ENCODE results near the gene DPM2. TPM values are rescaled to one million over a fixed set of nuclear protein-coding genes. Genes with fewer than 3 reads are reported as not detected.

The DPM2 gene
- total RNA-seq, 1 experiment from 2014 or later: 56.1 TPM

DNA sequence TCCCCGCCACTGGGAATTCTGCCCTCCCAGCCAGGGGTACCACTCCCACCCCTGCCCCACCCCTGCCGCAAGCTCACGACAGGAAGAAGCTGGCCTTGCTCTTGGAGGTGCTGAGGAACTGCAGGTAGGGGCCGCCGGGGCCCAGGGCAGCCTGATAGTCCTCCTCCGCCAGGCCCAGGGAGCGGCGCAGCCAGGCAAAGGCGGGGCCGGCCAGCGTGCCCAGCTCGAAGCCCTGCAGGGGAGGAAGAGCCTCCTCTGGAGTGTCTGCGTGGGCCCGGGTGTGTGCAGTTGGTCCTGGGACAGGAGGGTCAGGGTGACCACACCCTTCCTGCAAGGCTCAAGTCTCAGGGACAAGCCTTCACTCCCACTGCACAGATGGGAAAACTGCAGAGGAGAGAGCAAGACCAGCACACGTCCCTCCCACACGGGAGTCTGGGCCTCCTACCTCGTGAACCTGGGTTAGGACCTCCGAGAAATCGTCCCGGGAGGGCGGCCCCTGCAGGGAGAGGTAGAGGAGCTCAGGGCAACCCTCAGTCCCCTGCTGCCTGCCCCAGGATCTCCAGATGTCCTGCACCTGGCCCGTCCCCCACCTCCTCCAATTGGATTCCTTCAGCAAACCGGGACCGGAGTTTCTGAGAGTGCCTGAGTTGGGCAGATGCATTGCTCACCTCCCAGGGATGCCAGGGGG, 9.5 kb downstream of the DPM2 start (continued):
- TF ChIP-seq, protein P1, sequence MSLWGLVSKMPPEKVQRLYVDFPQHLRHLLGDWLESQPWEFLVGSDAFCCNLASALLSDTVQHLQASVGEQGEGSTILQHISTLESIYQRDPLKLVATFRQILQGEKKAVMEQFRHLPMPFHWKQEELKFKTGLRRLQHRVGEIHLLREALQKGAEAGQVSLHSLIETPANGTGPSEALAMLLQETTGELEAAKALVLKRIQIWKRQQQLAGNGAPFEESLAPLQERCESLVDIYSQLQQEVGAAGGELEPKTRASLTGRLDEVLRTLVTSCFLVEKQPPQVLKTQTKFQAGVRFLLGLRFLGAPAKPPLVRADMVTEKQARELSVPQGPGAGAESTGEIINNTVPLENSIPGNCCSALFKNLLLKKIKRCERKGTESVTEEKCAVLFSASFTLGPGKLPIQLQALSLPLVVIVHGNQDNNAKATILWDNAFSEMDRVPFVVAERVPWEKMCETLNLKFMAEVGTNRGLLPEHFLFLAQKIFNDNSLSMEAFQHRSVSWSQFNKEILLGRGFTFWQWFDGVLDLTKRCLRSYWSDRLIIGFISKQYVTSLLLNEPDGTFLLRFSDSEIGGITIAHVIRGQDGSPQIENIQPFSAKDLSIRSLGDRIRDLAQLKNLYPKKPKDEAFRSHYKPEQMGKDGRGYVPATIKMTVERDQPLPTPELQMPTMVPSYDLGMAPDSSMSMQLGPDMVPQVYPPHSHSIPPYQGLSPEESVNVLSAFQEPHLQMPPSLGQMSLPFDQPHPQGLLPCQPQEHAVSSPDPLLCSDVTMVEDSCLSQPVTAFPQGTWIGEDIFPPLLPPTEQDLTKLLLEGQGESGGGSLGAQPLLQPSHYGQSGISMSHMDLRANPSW (CRISPR knock-in tag; conservative IDR thresholded peaks at IDR 0.05; ENCODE audit: low read depth): no peak
- TF ChIP-seq ESRRA (CRISPR knock-in tag; IDR thresholded peaks at IDR 0.05; ENCODE audit: borderline replicate concordance) (no peak), JAZF1 (CRISPR knock-in tag; IDR thresholded peaks at IDR 0.05) (no peak), PRRX2 (CRISPR knock-in tag; IDR thresholded peaks at IDR 0.05) (no peak), GTF2I (CRISPR knock-in tag; conservative IDR thresholded peaks at IDR 0.05) (no peak)
- TF ChIP-seq, protein P2, sequence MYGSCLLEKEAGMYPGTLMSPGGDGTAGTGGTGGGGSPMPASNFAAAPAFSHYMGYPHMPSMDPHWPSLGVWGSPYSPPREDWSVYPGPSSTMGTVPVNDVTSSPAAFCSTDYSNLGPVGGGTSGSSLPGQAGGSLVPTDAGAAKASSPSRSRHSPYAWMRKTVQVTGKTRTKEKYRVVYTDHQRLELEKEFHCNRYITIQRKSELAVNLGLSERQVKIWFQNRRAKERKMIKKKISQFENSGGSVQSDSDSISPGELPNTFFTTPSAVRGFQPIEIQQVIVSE (CRISPR knock-in tag; IDR thresholded peaks at IDR 0.05; ENCODE audit: borderline replicate concordance): no peak
- TF ChIP-seq, protein P3, sequence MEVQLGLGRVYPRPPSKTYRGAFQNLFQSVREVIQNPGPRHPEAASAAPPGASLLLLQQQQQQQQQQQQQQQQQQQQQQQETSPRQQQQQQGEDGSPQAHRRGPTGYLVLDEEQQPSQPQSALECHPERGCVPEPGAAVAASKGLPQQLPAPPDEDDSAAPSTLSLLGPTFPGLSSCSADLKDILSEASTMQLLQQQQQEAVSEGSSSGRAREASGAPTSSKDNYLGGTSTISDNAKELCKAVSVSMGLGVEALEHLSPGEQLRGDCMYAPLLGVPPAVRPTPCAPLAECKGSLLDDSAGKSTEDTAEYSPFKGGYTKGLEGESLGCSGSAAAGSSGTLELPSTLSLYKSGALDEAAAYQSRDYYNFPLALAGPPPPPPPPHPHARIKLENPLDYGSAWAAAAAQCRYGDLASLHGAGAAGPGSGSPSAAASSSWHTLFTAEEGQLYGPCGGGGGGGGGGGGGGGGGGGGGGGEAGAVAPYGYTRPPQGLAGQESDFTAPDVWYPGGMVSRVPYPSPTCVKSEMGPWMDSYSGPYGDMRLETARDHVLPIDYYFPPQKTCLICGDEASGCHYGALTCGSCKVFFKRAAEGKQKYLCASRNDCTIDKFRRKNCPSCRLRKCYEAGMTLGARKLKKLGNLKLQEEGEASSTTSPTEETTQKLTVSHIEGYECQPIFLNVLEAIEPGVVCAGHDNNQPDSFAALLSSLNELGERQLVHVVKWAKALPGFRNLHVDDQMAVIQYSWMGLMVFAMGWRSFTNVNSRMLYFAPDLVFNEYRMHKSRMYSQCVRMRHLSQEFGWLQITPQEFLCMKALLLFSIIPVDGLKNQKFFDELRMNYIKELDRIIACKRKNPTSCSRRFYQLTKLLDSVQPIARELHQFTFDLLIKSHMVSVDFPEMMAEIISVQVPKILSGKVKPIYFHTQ (CRISPR knock-in tag; IDR thresholded peaks at IDR 0.05): no peak
- TF ChIP-seq, protein P4, sequence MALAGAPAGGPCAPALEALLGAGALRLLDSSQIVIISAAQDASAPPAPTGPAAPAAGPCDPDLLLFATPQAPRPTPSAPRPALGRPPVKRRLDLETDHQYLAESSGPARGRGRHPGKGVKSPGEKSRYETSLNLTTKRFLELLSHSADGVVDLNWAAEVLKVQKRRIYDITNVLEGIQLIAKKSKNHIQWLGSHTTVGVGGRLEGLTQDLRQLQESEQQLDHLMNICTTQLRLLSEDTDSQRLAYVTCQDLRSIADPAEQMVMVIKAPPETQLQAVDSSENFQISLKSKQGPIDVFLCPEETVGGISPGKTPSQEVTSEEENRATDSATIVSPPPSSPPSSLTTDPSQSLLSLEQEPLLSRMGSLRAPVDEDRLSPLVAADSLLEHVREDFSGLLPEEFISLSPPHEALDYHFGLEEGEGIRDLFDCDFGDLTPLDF (CRISPR knock-in tag; IDR thresholded peaks at IDR 0.05): no peak; the same call in 1 of the 2 replicates

DNA sequence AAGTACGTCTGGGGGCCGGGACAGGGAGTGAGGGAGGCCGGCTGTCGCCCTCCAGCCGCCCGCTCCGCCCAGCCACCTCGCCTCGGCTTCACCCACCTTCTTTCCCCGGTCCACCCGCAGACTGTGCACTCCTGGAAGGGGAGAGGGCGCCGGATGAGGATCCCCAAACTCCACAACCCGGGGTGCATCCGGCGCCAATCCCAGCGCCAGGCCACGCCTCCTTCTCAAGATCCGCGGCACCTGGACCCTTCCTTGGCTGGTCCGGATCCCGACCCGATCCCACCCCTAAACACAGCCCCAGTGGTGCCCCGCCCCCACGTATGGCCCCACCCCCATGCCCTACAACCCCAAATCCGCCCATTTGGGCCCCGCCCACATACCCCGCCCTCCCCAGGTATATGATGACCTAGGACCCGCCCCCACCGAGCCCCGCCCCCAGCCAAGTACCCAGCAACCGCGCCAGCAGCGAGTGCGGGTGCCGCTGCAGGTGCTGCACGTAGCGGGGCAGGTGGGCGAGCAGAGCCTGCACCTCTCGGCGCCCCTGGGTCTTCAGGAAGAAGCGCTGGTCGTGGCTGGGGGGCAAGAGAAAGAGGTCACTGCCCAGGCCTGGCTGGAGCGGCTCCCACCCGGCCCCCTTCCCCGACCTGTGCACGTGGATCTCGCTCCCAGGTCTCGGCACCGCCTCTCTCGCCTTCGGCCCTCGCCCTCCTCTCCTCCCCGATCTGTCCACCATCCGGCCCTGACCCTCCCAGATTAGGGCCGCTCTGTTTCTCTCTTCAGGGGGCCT, 10.3 kb downstream of the DPM2 start:
- CTCF ChIA-PET: interaction anchor here (0.8 to 3.8 kb wide), 5 partner anchors 15 to 192 kb away, joined by 3 to 78 read pairs (median 7); partner anchors contain the start of gene TOR2A
- H3K27me3 Mint-ChIP-seq (ENCODE audit: low read depth): peaks cover 29% of the 10 kb centered on the region
- peak overlapping the region; percentile 92 for H3K27ac Mint-ChIP-seq
- peak overlapping the region; percentile 96 for H3K4me3 Mint-ChIP-seq
- POLR2A ChIA-PET: interaction anchor here (1.1 kb wide), 1 partner anchor 140 kb away, joined by 3 read pairs; the partner anchor contains the start of gene NAIF1
- DNase-seq (ENCODE audit: low spot score) (peak; percentile 96), ATAC-seq (peak; percentile 55)
- H3K36me3 Mint-ChIP-seq: no peaks in the 10 kb centered on the region; the same call in 1 of the 2 replicates
- H3K9me3 Mint-ChIP-seq: no peaks in the 10 kb centered on the region
- H3K4me1 Mint-ChIP-seq: peaks cover 27% of the 10 kb centered on the region
- 0 out of 2 replicates have a peak, but pooled peaks have one; percentile 53 for TF ChIP-seq MYBL2 (CRISPR knock-in tag; IDR thresholded peaks at IDR 0.05)
- peak; percentile 81 for TF ChIP-seq SP1 (CRISPR knock-in tag; conservative IDR thresholded peaks at IDR 0.05)
- peak; percentile 5 for TF ChIP-seq FOXK1 (CRISPR knock-in tag; IDR thresholded peaks at IDR 0.05)
- TF ChIP-seq, protein P5, sequence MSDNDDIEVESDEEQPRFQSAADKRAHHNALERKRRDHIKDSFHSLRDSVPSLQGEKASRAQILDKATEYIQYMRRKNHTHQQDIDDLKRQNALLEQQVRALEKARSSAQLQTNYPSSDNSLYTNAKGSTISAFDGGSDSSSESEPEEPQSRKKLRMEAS (CRISPR knock-in tag; IDR thresholded peaks at IDR 0.05): peak; percentile 85; the same call in 1 of the 2 replicates
- TF ChIP-seq, protein P6, sequence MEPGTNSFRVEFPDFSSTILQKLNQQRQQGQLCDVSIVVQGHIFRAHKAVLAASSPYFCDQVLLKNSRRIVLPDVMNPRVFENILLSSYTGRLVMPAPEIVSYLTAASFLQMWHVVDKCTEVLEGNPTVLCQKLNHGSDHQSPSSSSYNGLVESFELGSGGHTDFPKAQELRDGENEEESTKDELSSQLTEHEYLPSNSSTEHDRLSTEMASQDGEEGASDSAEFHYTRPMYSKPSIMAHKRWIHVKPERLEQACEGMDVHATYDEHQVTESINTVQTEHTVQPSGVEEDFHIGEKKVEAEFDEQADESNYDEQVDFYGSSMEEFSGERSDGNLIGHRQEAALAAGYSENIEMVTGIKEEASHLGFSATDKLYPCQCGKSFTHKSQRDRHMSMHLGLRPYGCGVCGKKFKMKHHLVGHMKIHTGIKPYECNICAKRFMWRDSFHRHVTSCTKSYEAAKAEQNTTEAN (CRISPR knock-in tag; IDR thresholded peaks at IDR 0.05): peak; percentile 45; the same call in 1 of the 2 replicates
- TF ChIP-seq, protein P7, sequence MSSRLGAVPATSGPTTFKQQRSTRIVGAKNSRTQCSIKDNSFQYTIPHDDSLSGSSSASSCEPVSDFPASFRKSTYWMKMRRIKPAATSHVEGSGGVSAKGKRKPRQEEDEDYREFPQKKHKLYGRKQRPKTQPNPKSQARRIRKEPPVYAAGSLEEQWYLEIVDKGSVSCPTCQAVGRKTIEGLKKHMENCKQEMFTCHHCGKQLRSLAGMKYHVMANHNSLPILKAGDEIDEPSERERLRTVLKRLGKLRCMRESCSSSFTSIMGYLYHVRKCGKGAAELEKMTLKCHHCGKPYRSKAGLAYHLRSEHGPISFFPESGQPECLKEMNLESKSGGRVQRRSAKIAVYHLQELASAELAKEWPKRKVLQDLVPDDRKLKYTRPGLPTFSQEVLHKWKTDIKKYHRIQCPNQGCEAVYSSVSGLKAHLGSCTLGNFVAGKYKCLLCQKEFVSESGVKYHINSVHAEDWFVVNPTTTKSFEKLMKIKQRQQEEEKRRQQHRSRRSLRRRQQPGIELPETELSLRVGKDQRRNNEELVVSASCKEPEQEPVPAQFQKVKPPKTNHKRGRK (CRISPR knock-in tag; IDR thresholded peaks at IDR 0.05; ENCODE audit: borderline replicate concordance): 0 out of 2 replicates have a peak, but pooled peaks have one; percentile 42
- TF ChIP-seq PRRX2 (CRISPR knock-in tag; IDR thresholded peaks at IDR 0.05): no peak
- TF ChIP-seq, protein P3 (CRISPR knock-in tag; IDR thresholded peaks at IDR 0.05): no peak
- 0 out of 2 replicates have a peak, but pooled peaks have one; percentile 6 for TF ChIP-seq FOXP1 (CRISPR knock-in tag; IDR thresholded peaks at IDR 0.05; ENCODE audit: borderline replicate concordance)
- peak; percentile 81 for TF ChIP-seq ZNF121 (CRISPR knock-in tag; IDR thresholded peaks at IDR 0.05)
